ENCODE data around the gene GRB10.

DNA sequence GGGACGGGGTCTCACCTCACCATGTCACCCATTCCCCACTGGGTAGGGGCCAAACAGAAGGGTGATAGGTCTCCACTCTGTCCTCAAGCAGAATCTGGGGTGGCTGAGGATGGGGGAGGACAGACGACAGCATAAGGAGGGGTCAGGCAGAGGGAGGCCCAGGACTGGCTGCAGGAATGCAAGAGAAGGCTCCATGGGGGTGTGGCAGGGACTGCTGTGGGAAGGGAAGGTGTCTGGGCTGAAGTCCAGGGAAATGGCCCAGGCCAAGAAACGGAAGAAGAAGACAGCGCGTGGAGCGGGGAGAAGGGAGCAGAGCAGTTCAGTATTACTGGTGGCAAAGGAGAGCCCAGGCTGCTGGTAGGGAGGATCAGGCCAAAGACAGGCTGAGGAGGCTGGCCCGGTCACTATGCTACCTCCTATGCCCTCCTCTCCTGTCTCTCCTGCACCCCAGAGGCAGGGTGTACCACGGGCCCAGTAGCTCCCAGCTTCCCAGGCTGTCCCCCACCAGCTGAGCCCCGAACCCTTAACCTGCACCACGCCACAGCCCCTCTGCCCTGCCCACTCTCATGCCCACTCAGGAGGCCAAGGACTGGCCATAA lies 60.9 kb downstream of the GRB10 start:
- TF ChIP-seq POLR2A (IDR thresholded peaks at IDR 0.05; ENCODE audit: low read depth, low read length) (no peak), TAF1 (IDR thresholded peaks at IDR 0.05; ENCODE audit: low read depth, low read length) (no peak), SPI1 (IDR thresholded peaks at IDR 0.05; ENCODE audit: low read depth, low read length) (no peak)

Measured in GM12891 (cell line).